Jurkat, Clone E6-1 (cell line): ENCODE data around the gene WDFY4.

ENCODE experiments used
- DNase-seq: peaks from one replicate; pipeline ENCODE4 v3.0.0-alpha.2; 2011; ENCODE audit warnings: low read depth, low spot score
- H3K4me3 ChIP-seq: 2 replicates; pipeline ENCODE4 v1.5.1; 2011; ENCODE audit warnings: mild to moderate bottlenecking, low read length, control low read depth, moderate library complexity

The WDFY4 gene

DNA sequence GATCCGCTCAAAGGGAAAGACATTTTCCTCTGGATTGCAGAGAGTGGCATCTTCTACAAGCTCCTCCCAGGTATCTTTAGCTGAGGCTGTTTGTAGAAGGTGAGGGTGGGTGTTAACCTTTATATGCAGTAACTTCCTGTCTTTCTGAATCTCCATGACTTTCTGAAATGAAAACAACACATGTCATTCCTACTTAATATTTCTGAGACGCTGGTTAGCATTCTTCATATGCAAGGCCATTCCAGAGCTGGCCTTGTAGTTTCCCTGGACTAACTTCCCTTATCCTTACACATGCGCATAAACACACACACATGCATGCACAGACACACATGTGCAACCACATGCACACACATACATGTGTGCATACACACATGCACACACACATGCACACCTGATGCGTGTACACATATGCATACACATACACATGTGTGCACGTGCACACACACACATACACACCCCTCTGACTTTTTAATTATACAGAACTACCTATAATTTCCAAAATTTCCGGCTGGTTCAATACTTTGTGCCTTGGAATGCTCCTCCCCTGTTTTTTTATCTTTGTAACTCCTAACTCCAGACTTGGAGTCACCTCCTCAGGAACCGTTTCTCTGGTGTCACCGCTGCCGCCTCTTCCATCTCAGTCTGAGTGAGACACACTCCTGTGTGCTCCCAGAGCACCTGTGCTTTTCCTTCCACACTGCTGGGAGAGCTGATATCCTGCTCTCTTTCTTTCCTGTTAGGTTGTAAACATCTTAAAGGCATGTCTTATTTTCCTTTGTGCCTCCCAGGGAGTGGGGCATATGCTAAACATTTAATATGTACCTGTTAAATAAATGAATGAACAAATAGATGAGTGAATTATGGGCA is 199.7 kb downstream of the WDFY4 start:
- DNase-seq: no peak
- H3K4me3 ChIP-seq: no peak overlapping the region

- DNase-seq: peak; percentile 33
- H3K4me3 ChIP-seq: no peak overlapping the region
Observed at GRCh38 chr10:48885376-48885775, 200.7 kb downstream of the WDFY4 start.

GRCh38 chr10:48887982-48888381 is 203.3 kb downstream of the WDFY4 start:
- no peak overlapping the region for H3K4me3 ChIP-seq
- DNase-seq: no peak

DNA sequence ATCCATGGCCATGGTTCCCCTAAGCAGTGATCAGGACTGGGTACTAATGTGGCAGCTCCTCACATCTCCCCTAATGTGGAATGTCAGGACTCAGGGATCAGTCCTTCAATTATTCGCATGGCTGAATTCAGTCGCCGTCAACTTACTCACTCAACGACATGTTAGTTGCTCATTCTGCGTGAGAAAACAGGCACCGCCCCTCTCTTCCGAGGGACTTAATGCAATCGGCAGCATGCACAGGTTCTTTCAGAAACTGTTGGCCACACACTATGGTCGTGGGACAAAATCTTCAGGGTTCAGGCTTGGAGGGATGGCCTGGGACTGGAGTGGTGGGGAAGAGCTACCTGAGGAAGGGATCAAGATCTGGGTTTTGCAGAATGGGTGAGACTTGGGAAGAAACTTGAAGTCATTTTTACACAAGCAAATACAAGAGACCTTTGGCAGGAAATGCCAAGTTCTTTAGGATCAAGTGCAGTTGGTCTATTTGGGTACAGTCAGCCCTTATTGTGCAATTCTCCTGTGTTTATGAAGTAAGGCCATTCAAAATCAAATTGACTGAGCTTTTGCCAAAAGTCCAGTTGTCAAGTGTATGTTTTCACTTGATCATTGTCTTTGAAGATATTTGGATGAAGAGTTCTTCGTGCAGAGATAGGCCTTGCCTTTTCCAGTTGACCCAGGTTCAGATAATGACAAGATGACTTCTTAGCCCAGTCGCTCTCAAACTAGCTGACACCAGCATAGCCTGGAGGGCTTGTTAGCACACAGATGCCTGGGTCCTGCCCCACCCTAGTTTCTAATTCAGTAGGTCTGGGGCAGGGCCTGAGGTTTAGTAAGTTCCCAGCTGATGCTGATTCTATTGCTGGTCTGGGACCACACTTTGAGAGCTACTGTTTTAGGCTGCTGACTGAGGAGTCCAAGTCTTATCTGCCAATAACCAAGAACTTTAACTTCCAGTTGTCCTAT is 206.5 kb downstream of the WDFY4 start:
- no peak for DNase-seq
- H3K4me3 ChIP-seq: no peak overlapping the region

DNA sequence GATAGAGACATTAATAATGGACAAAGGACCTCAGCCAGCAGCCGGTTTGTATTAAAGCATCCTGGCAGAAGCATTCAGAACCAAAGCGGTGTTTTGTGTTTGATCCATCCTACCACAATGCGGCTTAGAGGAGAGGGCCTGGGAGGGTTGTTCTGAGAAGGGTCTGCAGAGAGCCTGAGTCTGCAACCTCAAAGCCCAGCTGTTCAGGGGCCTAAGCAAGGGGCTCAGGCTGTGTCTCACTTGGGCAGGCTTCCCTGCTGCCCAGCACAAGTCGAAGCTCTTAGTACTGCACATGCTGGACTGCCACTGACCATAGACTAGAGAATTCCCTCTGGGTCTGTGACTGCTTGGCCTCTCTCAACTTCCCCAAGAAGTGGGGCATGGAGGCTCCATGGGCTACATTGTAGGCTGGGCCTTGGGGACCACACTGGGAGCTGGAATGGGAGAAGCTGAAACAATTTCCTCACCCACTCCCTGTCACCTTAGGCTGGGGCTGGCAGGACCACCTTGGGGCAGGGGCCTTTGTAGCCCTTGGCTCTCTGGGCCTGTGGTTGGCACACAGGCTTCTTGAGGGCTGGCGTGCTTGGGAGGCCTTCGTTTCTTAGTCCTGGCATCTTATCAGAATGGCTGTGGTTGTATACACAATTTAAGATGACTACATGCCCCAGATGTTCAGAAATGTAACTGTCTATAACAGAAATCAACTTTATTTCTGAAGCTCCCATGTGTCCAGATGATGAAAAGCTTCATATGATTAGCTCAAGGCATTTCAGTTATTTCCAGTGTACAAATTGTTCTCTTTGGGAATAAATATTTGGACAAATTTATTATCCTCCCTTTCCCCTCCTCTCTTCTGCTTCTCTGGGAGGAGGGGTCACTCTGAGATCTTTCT is 210.5 kb downstream of the WDFY4 start:
- H3K4me3 ChIP-seq: no peak overlapping the region

GRCh38 chr10:48895803-48896195 is 211.1 kb downstream of the WDFY4 start:
- no peak for DNase-seq
- no peak overlapping the region for H3K4me3 ChIP-seq

More for the DNA sequence above, 210.5 kb downstream of the WDFY4 start:
- no peak for DNase-seq

GRCh38 chr10:48896756-48897440 is 212.2 kb downstream of the WDFY4 start:
- DNase-seq: no peak
- H3K4me3 ChIP-seq: no peak overlapping the region

DNA sequence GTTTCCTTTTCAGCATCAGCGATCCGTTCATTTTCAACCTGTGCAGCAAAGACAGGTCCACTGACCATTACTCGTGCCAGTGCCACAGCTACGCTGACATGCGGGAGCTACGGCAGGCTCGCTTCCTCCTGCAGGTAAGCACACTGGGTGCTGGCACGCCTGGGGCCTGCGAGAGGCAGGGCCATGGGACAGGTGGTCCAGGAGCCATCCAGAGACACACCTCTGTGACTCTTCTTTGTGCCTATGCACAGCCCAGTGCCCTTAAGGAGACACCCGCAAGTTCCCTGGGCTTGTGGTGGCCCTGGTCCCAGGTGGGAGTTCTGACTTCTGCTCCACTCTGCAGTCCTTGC is 212.7 kb downstream of the WDFY4 start:
- no peak overlapping the region for H3K4me3 ChIP-seq
- DNase-seq: no peak

- no peak overlapping the region for H3K4me3 ChIP-seq
- no peak for DNase-seq
Observed at GRCh38 chr10:48898426-48898825, 213.8 kb downstream of the WDFY4 start.

- no peak for DNase-seq
- H3K4me3 ChIP-seq: no peak overlapping the region
Observed at GRCh38 chr10:48899781-48900180, 215.1 kb downstream of the WDFY4 start.

DNA sequence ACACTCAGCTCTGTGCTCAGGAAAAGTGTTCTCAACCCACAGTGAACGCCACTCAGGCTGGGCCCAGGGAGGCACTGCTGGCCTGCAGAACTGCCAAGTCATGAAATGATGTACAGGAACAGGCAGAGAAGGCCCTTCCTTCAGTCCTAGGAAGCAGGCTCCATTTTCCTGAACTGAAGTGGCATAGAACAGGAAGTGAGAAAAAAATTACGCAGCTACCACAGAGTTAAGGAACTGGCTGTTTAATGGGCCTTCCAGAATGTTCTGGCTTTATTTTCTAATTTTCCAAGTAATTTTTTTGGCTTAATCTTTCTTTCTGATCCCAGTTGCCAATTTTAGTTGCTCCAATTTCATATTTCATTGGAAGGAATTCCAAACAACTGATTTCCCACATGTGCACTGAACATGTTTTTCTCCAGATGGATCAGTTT is 215.7 kb downstream of the WDFY4 start:
- no peak for DNase-seq
- H3K4me3 ChIP-seq: no peak overlapping the region

GRCh38 chr10:48901319-48901718 is 216.6 kb downstream of the WDFY4 start:
- H3K4me3 ChIP-seq: no peak overlapping the region
- no peak for DNase-seq

- DNase-seq: no peak
- no peak overlapping the region for H3K4me3 ChIP-seq
Observed at GRCh38 chr10:48902096-48902495, 217.4 kb downstream of the WDFY4 start.

- DNase-seq: no peak
- no peak overlapping the region for H3K4me3 ChIP-seq
Observed at GRCh38 chr10:48903151-48903550, 218.5 kb downstream of the WDFY4 start.

GRCh38 chr10:48904861-48905260 is 220.2 kb downstream of the WDFY4 start:
- no peak overlapping the region for H3K4me3 ChIP-seq
- DNase-seq: no peak

GRCh38 chr10:48905311-48905710 is 220.6 kb downstream of the WDFY4 start:
- no peak overlapping the region for H3K4me3 ChIP-seq
- DNase-seq: no peak

DNA sequence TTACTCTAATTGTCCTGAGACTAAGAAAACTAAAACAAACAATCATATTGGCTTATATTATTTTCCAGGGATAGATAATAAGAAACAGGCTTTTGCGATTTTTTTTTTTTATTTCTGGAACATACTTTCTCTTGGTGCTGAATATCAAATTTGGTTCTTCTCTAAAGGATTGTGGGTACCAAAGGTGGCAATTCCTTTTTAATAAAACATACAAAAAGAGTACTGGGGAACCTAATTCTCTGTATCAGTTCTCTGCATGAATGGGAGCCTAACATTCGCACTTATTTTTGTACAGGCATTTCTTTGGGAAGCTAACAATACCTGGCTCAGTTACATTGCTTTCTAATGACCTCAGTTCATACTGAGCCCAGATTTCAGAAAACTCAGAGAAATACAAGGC is 222.2 kb downstream of the WDFY4 start:
- no peak for DNase-seq
- H3K4me3 ChIP-seq: no peak overlapping the region

- H3K4me3 ChIP-seq: no peak overlapping the region
- DNase-seq: no peak
Observed at GRCh38 chr10:48907730-48908129, 223.1 kb downstream of the WDFY4 start.

DNA sequence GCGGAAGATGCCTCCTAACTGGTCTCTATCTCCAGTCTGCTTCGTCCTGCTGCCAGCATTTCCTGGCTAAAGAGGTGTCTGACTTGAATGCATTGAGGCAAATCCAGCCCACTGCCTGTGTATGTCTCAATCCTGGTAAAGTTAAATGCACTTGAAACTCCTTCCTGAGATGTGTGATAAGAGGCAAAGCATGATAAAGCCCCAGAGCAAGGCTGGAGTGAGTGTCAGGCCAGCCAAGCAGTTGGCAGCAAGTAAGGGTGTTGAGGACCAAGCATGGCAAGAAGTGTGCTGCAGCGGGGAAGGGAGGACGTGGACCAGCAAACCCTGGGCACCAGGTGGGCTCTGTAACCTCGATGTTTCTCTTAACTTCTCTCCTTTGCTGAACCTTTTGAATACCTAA is 225.9 kb downstream of the WDFY4 start:
- DNase-seq: no peak

More for the DNA sequence above, 225.9 kb downstream of the WDFY4 start:
- no peak overlapping the region for H3K4me3 ChIP-seq
